HEK293 (cell line): ENCODE data around the gene PRIMPOL.

Experiments used
- BCL11A ChIP-seq: fragments of 450-650 bp; formaldehyde crosslinking; IDR thresholded peaks from 2 replicates; pipeline ENCODE4 v1.5.1; 2016; ENCODE audit warnings: low read depth, missing biosample characterization, missing genetic modification characterization
- KLF10 ChIP-seq: fragments of 450-650 bp; IDR thresholded peaks from 2 replicates; pipeline ENCODE4 v1.5.1; 2018; ENCODE audit warnings: missing biosample characterization, mild to moderate bottlenecking, missing genetic modification characterization
- KLF7 ChIP-seq: fragments of 450-650 bp; formaldehyde crosslinking; IDR thresholded peaks from 2 replicates; pipeline ENCODE4 v1.5.1; 2016; ENCODE audit warnings: missing biosample characterization, missing genetic modification characterization, borderline replicate concordance
- ZNF423 ChIP-seq: fragments of 450-650 bp; formaldehyde crosslinking; IDR thresholded peaks from 2 replicates; pipeline ENCODE4 v1.5.1; 2016; ENCODE audit warnings: missing biosample characterization, missing genetic modification characterization
- ZXDB ChIP-seq: fragments of 450-650 bp; formaldehyde crosslinking; IDR thresholded peaks from 2 replicates; pipeline ENCODE4 v1.5.1; 2016; ENCODE audit warnings: missing biosample characterization, missing genetic modification characterization
- TF ChIP-seq, protein P1 (sequence below): sonication (generic); formaldehyde crosslinking; IDR thresholded peaks from 2 replicates; pipeline ENCODE4 v1.8.1; 2022; ENCODE audit warnings: mild to moderate bottlenecking, moderate library complexity, missing genetic modification reagents
- TF ChIP-seq, protein P2 (sequence below): fragments of 450-650 bp; formaldehyde crosslinking; IDR thresholded peaks from 2 replicates; pipeline ENCODE4 v1.5.1; 2016; ENCODE audit warnings: missing biosample characterization, missing genetic modification characterization
- TF ChIP-seq, protein P3 (sequence below): fragments of 450-650 bp; formaldehyde crosslinking; IDR thresholded peaks from 2 replicates; pipeline ENCODE4 v1.5.1; 2016; ENCODE audit warnings: missing biosample characterization, missing genetic modification characterization
- TF ChIP-seq, protein P4 (sequence below): fragments of 450-650 bp; formaldehyde crosslinking; IDR thresholded peaks from 2 replicates; pipeline ENCODE4 v1.5.1; 2016; ENCODE audit warnings: missing biosample characterization, missing genetic modification characterization

DNA sequence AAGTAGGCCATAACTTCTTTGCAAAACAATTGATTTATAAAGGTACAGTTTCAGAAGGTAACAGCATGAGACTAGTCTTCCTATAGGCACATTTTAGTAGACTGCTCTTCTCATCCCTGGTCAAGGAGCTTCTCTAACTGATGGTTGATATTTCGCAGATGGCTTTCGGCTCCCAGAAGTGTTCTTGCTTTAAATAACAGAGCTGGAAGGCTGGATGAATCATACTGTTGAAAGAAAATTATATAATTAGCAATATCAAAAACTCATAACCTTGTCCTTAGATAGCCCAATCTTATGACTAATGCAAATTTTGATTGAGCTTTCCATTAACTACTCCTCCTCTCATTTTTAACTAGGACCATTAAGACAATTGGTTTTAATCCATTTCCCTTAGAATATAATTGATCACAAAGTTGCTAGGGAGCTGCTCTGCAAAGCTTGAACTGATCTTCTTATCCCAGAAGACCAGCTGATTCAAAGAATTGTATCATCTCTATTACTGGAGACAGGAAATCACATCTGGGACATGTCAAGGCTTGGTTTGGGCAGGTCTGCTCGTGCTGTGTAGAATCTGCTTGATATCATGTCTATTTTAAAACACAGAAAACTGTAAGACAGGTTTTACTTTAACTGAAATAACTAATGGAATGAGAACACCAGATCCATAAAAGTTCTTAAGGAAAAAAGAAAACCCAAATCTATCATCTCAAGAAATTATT, 45.8 kb downstream of the PRIMPOL start:
- no peak for TF ChIP-seq KLF10 (tag by site-specific recombination)
- TF ChIP-seq, protein P1, sequence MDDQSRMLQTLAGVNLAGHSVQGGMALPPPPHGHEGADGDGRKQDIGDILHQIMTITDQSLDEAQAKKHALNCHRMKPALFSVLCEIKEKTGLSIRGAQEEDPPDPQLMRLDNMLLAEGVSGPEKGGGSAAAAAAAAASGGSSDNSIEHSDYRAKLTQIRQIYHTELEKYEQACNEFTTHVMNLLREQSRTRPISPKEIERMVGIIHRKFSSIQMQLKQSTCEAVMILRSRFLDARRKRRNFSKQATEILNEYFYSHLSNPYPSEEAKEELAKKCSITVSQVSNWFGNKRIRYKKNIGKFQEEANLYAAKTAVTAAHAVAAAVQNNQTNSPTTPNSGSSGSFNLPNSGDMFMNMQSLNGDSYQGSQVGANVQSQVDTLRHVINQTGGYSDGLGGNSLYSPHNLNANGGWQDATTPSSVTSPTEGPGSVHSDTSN (CRISPR knock-in tag): no peak
- no peak for TF ChIP-seq KLF7
- TF ChIP-seq, protein P2, sequence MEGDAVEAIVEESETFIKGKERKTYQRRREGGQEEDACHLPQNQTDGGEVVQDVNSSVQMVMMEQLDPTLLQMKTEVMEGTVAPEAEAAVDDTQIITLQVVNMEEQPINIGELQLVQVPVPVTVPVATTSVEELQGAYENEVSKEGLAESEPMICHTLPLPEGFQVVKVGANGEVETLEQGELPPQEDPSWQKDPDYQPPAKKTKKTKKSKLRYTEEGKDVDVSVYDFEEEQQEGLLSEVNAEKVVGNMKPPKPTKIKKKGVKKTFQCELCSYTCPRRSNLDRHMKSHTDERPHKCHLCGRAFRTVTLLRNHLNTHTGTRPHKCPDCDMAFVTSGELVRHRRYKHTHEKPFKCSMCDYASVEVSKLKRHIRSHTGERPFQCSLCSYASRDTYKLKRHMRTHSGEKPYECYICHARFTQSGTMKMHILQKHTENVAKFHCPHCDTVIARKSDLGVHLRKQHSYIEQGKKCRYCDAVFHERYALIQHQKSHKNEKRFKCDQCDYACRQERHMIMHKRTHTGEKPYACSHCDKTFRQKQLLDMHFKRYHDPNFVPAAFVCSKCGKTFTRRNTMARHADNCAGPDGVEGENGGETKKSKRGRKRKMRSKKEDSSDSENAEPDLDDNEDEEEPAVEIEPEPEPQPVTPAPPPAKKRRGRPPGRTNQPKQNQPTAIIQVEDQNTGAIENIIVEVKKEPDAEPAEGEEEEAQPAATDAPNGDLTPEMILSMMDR (tag by site-specific recombination): no peak
- TF ChIP-seq ZNF423 (tag by site-specific recombination): no peak
- TF ChIP-seq ZXDB: no peak
- no peak for TF ChIP-seq BCL11A (tag by site-specific recombination)
- TF ChIP-seq, protein P3, sequence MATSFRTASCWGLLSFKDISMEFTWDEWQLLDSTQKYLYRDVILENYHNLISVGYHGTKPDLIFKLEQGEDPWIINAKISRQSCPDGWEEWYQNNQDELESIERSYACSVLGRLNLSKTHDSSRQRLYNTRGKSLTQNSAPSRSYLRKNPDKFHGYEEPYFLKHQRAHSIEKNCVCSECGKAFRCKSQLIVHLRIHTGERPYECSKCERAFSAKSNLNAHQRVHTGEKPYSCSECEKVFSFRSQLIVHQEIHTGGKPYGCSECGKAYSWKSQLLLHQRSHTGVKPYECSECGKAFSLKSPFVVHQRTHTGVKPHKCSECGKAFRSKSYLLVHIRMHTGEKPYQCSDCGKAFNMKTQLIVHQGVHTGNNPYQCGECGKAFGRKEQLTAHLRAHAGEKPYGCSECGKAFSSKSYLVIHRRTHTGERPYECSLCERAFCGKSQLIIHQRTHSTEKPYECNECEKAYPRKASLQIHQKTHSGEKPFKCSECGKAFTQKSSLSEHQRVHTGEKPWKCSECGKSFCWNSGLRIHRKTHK (tag by site-specific recombination): no peak
- TF ChIP-seq, protein P4, sequence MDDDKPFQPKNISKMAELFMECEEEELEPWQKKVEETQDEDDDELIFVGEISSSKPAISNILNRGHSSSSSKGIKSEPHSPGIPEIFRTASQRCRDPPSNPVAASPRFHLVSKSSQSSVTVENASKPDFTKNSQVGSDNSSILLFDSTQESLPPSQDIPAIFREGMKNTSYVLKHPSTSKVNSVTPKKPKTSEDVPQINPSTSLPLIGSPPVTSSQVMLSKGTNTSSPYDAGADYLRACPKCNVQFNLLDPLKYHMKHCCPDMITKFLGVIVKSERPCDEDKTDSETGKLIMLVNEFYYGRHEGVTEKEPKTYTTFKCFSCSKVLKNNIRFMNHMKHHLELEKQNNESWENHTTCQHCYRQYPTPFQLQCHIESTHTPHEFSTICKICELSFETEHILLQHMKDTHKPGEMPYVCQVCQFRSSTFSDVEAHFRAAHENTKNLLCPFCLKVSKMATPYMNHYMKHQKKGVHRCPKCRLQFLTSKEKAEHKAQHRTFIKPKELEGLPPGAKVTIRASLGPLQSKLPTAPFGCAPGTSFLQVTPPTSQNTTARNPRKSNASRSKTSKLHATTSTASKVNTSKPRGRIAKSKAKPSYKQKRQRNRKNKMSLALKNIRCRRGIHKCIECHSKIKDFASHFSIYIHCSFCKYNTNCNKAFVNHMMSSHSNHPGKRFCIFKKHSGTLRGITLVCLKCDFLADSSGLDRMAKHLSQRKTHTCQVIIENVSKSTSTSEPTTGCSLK: no peak
